Loucy (cell line): ENCODE measurements around the gene IFT122.

Experiments used
- H2AFZ ChIP-seq: fragments of 200-600 bp; sonication (generic); 2 replicates; pipeline ENCODE4 v1.6.0; 2016; ENCODE audit warnings: antibody characterized with exemption, mild to moderate bottlenecking, low read length, moderate library complexity
- H3F3A ChIP-seq: fragments of 200-600 bp; 2 replicates; pipeline ENCODE4 v1.6.0; 2016; ENCODE audit warnings: antibody characterized with exemption, low read depth, mild to moderate bottlenecking
- H3K27me3 ChIP-seq: fragments of 200-600 bp; sonication (generic); 2 replicates; pipeline ENCODE4 v1.6.1; 2014; ENCODE audit warnings: low read length, mild to moderate bottlenecking; ENCODE audit not compliant: insufficient read depth, poor library complexity, severe bottlenecking
- H3K36me3 ChIP-seq: fragments of 200-600 bp; sonication (generic); 2 replicates; pipeline ENCODE4 v1.6.1; 2016; ENCODE audit warnings: low read length; ENCODE audit not compliant: insufficient read depth
- H3K4me1 ChIP-seq: fragments of 200-600 bp; sonication (generic); 2 replicates; pipeline ENCODE4 v1.5.1; 2014; ENCODE audit warnings: low read length, mild to moderate bottlenecking; ENCODE audit not compliant: insufficient read depth, poor library complexity, severe bottlenecking
- H3K4me2 ChIP-seq: fragments of 200-600 bp; sonication (generic); 2 replicates; pipeline ENCODE4 v1.6.0; 2014; ENCODE audit warnings: antibody characterized with exemption, low read length, low read depth, mild to moderate bottlenecking; ENCODE audit not compliant: poor library complexity, severe bottlenecking
- H3K4me3 ChIP-seq: fragments of 200-600 bp; sonication (generic); 2 replicates; pipeline ENCODE4 v1.5.1; 2014; ENCODE audit warnings: low read length, mild to moderate bottlenecking, mixed read lengths; ENCODE audit not compliant: poor library complexity, severe bottlenecking
- H3K79me2 ChIP-seq: fragments of 200-600 bp; sonication (generic); 2 replicates; pipeline ENCODE4 v1.6.1; 2014; ENCODE audit warnings: low read length; ENCODE audit not compliant: insufficient read depth
- H3K9ac ChIP-seq: fragments of 200-600 bp; sonication (generic); 2 replicates; pipeline ENCODE4 v1.6.0; 2014; ENCODE audit warnings: mild to moderate bottlenecking, low read depth, low read length, moderate library complexity; ENCODE audit not compliant: poor library complexity, severe bottlenecking
- H3K9me2 ChIP-seq: fragments of 200-600 bp; sonication (generic); replicated peaks from 2 replicates; pipeline ENCODE4 v1.6.1; 2016; ENCODE audit warnings: low read depth, low read length, mixed read lengths
- H3K9me3 ChIP-seq: fragments of 200-600 bp; sonication (generic); 2 replicates; pipeline ENCODE4 v1.6.1; 2014; ENCODE audit warnings: mild to moderate bottlenecking, antibody characterized with exemption, low read length, low read depth; ENCODE audit not compliant: insufficient read depth
- H4K20me1 ChIP-seq: fragments of 200-600 bp; sonication (generic); 2 replicates; pipeline ENCODE4 v1.6.0; 2014; ENCODE audit warnings: antibody characterized with exemption, low read length, mild to moderate bottlenecking; ENCODE audit not compliant: insufficient read depth, poor library complexity, severe bottlenecking
- EZH2phosphoT487 ChIP-seq: fragments of 200-600 bp; IDR thresholded peaks from 2 replicates; pipeline ENCODE4 v1.6.1; 2018; ENCODE audit warnings: antibody characterized with exemption, mild to moderate bottlenecking, moderate library complexity, borderline replicate concordance
- TF ChIP-seq, protein P1 (sequence below): fragments of 200-600 bp; sonication (generic); conservative IDR thresholded peaks from 2 replicates; pipeline ENCODE4 v1.5.1; 2014; ENCODE audit warnings: mild to moderate bottlenecking, antibody characterized with exemption, low read length

IFT122 gene

GRCh38 chr3:129500334-129500658, 60.3 kb downstream of the IFT122 start:
- H3K4me1 ChIP-seq, result no peaks in the 10 kb centered on the region
- no peaks in the 10 kb centered on the region; the same call in 1 of the 2 replicates for H3K36me3 ChIP-seq
- H3F3A ChIP-seq, result no peaks in the 10 kb centered on the region
- H3K9me3 ChIP-seq, result no peaks in the 10 kb centered on the region
- no peak overlapping the region for H2AFZ ChIP-seq
- H3K9me2 ChIP-seq, result no peaks in the 10 kb centered on the region
- no peak for TF ChIP-seq EZH2phosphoT487
- TF ChIP-seq, protein P1, sequence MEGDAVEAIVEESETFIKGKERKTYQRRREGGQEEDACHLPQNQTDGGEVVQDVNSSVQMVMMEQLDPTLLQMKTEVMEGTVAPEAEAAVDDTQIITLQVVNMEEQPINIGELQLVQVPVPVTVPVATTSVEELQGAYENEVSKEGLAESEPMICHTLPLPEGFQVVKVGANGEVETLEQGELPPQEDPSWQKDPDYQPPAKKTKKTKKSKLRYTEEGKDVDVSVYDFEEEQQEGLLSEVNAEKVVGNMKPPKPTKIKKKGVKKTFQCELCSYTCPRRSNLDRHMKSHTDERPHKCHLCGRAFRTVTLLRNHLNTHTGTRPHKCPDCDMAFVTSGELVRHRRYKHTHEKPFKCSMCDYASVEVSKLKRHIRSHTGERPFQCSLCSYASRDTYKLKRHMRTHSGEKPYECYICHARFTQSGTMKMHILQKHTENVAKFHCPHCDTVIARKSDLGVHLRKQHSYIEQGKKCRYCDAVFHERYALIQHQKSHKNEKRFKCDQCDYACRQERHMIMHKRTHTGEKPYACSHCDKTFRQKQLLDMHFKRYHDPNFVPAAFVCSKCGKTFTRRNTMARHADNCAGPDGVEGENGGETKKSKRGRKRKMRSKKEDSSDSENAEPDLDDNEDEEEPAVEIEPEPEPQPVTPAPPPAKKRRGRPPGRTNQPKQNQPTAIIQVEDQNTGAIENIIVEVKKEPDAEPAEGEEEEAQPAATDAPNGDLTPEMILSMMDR, result no peak
- no peaks in the 10 kb centered on the region for H4K20me1 ChIP-seq
- H3K9ac ChIP-seq, result no peak overlapping the region
- no peaks in the 10 kb centered on the region for H3K79me2 ChIP-seq
- no peaks in the 10 kb centered on the region for H3K27me3 ChIP-seq
- H3K4me2 ChIP-seq, result no peak overlapping the region
- H3K4me3 ChIP-seq, result no peak overlapping the region

GRCh38 chr3:129501630-129502029, 61.6 kb downstream of the IFT122 start:
- Histone ChIP-seq H3K4me2 (no peak overlapping the region), H3K4me1 (no peaks in the 10 kb centered on the region), H3K9me2 (no peaks in the 10 kb centered on the region), H3K9me3 (no peaks in the 10 kb centered on the region), H3K36me3 (no peaks in the 10 kb centered on the region; the same call in 1 of the 2 replicates), H3K27me3 (no peaks in the 10 kb centered on the region), H2AFZ (no peak overlapping the region), H3K9ac (no peak overlapping the region), H3K79me2 (no peaks in the 10 kb centered on the region), H4K20me1 (no peaks in the 10 kb centered on the region), H3K4me3 (no peak overlapping the region), H3F3A (no peaks in the 10 kb centered on the region)
- TF ChIP-seq, protein P1, result no peak
- TF ChIP-seq EZH2phosphoT487, result no peak

- no peaks in the 10 kb centered on the region for H3K9me2 ChIP-seq
- no peak overlapping the region for H3K4me2 ChIP-seq
- H3K4me3 ChIP-seq, result no peak overlapping the region
- H3K9me3 ChIP-seq, result no peaks in the 10 kb centered on the region
- no peaks in the 10 kb centered on the region for H3K27me3 ChIP-seq
- H3K9ac ChIP-seq, result no peak overlapping the region
- H3K4me1 ChIP-seq, result peaks cover 3% of the 10 kb centered on the region
- no peaks in the 10 kb centered on the region; the same call in 1 of the 2 replicates for H3K36me3 ChIP-seq
- no peaks in the 10 kb centered on the region for H3F3A ChIP-seq
- TF ChIP-seq, protein P1, result no peak
- no peak for TF ChIP-seq EZH2phosphoT487
- no peak overlapping the region for H2AFZ ChIP-seq
- H3K79me2 ChIP-seq, result no peaks in the 10 kb centered on the region
- no peaks in the 10 kb centered on the region for H4K20me1 ChIP-seq
Measured at GRCh38 chr3:129502641-129503408, 62.8 kb downstream of the IFT122 start.
